GM15510 (cell line): ENCODE data around the gene SCUBE3.

ENCODE experiments used
- POLR2A ChIP-seq: IDR thresholded peaks from 3 replicates; pipeline ENCODE4 v1.6.1; 2011; ENCODE audit warnings: borderline replicate concordance; ENCODE audit not compliant: insufficient read length; ENCODE audit errors: extremely low read depth

Gene SCUBE3

DNA sequence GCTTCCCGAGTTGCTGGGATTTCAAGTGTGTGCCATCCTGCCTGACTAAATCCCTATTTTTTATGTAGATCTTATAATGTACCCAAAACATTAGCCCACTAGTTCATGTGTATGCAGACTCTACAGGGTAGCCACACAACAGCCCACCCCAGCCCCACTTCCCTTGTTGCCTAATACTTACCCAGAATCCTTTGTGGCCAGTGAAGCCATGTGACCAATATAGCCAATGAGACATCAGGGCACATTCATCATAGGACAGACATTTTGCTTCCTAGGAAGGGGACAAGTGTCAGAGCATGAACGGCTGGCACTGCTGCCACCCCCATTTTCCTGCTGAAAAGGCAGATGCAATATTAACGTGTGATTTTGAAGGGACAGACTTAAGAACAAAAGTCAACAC lies 36.6 kb upstream of the SCUBE3 start:
- no peak for TF ChIP-seq POLR2A

DNA sequence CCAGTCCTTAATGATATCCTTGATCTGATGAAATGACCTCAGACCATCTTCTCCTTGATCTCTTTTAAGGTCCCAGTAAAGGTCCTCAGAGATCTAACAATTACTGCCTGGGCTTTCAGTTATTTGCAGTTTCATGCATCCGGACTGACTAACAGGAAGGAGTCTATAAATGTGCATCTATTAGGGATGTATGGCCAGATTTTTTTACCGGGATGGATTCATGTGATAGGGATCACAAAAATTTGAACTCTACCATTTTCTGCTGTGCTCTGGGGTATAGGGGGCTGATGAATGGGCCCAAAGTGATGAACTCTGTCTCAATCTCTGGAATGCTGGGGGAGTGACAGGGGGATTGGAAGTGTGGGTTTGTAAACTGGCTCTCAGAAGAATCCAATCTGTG lies 36.2 kb upstream of the SCUBE3 start:
- no peak for TF ChIP-seq POLR2A

DNA sequence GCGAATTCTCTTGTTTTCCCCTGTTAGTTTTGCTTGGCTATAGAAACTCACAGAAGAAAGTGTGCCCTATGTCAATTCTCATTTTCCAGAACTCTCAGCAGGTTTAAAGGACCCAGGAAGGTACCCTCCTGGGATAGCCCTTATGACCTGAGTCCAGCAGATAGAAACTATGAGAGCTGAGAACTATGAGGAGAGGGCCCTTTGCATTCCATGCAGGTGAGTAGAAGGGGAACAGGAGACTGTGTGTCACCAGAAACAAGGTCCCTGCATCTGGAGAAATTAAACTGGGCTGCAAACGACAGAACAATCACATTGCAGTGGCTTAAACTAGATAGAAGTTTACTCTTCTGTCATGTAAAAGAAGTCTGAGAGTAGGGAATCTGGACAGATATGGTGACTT lies 35.7 kb upstream of the SCUBE3 start:
- no peak for TF ChIP-seq POLR2A

DNA sequence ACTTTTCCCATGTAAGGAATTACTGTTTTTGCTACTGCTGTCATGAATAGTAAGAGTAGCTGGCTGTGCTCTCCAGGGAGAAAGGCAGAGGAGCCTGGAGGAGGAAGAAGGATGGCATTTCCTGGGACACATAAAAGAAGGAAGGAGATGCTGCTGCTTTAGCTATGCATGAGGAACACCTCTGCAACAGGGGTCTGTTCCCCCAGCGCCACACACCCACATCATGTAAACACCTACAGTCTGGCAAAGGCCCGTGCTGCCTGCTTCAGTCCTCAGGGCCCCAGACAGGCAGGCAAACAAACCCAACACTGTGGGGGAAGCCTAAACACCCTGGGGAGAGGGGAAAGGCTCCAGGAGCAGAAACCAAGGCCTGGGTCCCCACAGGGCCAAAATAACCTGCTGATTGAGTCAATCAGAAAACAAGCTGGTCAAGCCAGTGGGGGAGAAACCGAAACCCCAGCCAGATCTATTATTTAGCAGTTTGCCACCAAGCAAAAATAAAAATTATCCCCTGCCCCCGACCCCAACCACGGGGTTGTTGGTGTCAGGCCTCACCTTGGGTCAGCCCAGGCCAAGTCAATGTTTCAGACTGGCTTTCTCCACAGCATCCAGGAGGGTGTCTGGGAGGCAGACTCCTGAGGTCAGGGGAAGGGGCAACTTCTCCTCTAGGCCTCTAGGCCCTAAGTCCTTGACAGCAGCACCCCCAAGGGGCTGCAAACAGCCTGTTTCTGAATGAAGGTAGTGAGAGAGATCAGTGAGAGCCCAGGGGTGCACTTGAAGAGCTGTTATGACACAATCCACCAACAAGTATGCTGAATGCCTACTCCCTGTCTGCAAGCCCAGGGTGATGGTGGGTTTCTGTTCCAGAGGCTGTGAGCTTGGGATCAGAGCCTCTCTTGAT lies 34.6 kb upstream of the SCUBE3 start:
- no peak for TF ChIP-seq POLR2A

DNA sequence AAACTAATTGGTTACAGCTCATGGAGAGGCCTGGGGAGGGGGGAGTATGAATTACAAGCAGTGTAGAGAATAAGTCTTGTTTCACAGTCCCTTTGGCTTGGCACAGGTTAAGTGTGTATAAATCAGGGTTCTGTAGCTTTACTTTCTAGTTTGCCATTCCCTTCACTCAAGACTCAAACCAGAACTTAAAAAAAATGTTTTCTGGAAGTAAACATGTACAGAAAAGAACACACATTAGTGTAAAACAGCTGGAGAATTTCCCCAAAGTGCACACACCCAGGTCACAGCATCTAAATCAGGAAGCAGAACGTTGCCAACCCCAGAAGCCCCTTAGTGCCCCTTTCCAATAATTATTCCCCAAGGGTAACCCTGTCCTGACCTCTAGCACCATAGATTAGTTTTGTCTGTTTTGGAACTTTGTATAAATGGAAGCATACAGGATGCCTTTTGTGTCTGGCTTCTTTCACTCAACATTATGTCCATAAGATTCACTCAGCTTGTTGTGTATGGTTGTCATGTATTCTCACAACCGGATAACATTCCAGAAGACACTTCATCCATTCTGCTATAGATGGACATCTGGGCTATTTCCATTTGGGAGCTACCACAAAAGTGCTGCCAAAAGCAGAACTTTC lies 33.7 kb upstream of the SCUBE3 start:
- TF ChIP-seq POLR2A, result no peak

DNA sequence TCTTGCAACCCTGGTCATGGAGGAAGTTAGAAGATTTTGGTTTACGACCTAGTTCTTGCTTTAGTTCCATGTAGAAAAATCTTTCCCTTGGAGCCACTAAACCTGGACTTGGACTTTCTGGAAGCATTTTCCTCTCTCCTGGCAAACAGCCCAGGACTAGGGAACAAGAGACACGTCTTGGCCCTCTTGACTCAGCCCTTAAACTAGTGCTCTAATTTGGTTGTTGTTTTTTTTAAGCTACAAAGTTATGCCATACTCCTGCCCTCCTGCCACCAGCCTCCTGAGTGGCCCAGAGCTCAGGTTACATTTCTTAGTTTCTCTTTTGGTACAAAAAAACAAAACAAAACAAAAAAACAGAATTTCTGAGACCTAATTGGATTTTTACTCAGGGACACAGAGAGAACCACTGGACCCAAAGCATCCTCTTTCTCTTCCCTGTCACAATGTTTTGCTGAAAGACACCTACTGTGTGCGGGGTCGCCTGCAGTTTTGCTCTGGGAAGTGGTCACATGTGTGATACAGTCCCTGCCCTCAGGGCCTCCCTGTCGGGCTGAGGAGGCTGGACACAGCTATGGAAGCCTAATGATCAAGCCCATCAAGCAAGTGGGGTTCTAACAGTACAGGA lies 32.3 kb upstream of the SCUBE3 start:
- TF ChIP-seq POLR2A, result no peak

DNA sequence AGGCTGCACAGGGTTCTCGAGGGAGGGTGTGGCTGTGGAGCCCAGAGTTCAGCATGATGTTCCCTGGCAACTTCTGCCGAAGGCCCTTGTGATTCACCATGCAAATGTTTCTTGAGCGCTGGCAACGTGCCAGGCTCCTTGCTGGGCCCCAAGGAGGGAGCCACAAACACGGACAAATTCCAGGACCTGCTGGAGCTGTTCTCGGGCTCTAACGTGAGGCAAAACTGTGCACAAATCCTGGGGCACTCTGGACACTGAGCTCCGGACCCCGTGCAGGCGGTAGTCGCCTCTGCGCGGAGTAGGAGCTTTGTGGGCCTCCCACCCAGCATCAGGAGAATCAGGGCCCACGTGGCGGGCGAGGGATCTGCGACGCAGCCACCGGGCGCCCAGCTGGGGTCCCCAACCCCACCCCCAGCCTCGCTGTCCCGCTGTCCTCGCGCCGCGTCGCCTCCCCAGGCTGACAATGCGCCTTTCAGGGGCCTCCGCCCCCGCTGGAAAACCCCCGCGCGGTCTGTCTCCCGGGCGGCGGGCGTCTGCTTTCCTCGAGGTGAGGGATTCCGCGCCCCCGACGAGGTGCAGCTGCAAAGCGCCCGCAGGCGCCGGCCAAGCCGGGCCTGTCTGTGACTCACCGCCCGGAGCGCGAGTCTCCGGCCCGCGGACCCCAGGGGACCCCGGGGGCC lies 31.7 kb upstream of the SCUBE3 start:
- no peak for TF ChIP-seq POLR2A

DNA sequence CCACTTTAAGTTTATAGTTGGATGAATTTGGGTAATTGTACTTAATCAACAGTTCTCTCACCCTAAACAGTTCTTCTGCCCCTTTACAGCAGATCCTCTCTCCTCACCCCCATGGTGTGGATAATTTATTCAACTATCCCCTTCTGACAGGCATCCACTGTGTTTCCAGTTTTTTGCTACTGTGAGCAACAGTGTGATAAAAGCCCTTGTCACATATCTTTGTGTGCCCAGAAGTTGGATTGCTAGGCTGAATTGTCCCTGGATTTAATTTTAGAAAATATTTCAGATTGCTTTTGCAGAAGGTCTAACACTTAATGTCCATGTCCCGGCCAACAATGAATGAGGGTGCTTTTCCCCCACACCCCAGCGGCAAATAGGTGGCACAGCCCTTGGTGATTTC lies 30.5 kb upstream of the SCUBE3 start:
- TF ChIP-seq POLR2A, result no peak

DNA sequence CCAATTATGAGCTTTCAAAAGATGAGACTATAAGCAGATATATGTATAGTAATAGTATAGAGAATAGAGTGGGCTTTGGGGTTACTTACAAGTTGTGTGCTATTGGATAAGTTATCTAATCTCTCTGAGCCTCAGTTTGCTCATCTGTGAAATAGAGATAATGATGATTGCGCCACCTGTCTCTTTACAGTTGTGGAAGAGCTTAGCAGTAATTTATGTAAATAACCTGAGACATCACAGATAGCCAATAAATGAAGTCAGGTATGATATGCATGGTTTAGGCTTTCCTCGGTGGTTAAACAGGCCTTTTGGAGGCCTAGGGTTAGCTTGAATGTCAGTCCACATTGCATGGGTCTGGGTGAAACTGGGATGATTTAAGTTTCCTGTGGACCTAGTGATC lies 29.8 kb upstream of the SCUBE3 start:
- TF ChIP-seq POLR2A, result no peak

DNA sequence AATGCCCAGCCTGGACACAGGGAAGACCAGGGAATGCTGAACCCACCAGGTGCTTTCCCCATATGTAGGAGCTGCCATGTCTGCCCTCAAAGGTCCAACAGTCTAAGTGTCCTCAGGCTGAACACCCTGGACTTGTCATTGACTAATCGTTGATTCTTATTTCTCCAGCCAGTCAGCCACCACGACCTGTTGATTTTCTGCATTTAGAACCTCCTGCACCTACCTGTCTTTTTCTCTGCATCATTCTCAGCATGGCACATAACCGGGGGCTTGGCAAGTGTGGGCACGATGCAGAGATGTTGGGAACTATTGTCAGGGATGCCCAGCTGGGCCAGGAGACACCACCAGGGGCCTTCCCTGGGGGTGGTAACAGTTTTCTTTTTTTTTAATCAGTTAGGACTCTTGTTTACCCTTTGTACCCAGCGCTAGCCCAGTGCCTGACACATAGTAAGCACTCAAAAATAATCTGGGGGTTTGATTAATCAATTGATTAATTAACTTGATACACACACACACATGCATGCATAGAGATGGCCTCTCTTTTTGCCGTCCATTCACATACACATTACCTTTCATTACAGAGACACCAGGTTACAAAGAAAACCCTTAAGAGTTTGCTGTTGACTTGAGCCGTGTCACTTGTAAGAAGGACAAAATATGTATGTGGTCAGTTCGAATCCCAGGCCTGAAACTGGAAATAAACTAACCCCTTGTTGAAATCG lies 29.0 kb upstream of the SCUBE3 start:
- no peak for TF ChIP-seq POLR2A

DNA sequence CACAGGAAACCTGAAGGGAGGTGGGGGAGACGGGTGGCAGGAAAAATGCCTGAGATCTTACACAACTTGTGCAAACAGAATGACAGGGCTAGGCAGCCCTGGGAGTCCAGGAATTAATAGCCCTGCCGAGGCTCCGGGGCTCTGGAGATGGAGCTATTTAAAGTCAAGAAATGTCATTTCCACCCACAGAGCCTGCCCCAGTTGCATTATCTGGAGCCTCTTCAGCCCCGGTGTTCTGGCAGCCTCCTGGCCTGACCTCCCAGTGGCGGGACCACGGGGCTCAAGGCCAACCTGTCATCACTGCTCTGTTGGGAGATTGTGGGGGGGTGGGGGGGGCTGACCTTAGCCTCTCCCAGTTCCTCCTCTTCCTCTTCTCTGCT lies 28.5 kb upstream of the SCUBE3 start:
- no peak for TF ChIP-seq POLR2A

DNA sequence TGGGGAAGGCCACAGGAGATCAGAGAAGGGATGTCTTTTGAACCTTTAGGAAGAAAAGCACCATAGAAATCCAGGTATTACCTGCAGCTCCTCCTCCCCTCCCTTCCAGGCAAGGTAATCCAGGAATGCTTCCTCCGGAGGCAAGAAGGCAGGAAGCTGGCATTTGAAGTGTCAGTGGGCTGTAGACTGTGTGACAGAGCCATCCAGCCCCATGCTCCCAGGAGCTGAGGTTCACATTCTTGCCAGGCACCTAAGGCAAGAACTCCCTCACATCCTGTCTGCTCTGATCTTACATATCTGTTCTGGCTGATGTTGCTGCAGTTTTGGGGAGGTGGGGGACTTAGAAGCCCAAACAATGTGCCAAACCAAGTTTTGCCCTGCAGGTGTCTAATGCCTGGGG lies 27.8 kb upstream of the SCUBE3 start:
- TF ChIP-seq POLR2A, result no peak

DNA sequence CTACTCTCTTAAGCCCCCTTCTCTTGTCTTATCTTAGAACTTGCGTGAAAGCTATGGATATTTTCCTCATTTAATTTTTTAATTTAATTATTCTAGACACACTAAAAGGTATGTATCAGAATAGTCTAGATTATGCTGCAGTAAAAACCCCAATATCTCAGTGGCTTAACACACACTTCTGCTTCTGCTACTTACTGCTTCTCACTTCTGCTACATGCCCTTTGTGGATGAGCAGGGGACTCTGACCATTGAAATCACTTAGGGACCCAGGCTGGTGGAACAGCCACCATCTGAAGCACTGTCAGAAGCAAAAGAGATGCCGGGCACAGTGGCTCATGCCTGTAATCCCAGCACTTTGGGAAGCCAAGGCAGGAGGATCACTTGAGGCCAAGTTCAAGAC lies 27.2 kb upstream of the SCUBE3 start:
- TF ChIP-seq POLR2A, result no peak

DNA sequence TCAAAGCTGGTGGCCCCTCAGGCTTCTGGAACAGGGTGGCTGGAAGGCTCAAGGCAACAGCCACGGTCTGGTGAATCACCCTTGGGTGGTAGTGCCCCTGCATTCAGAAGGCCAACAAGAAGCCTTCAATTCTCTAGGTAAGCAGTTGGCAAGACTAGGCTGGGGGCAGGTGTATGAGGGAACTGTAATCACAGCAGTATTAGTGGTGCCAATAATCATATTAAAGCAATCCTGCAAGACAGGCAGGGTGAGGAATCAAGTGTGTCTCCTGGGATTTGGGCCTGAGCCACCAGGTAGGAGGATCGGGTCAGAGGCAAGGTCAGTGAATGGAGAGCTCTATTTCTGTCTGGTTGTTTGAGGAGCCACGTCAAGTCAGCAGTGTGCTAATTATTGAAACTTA lies 24.9 kb upstream of the SCUBE3 start:
- TF ChIP-seq POLR2A, result no peak
